Stomach smooth muscle (tissue), 2 donors: ENCODE data around the gene FMN2.

Experiments
- H3K27ac ChIP-seq: one replicate; pipeline ENCODE4 v1.7.0; 2013; ENCODE audit warnings: mild to moderate bottlenecking, low read length, inconsistent platforms
- H3K27me3 ChIP-seq, 2 donors: one replicate each; pipeline ENCODE4 v1.7.0; 2013; ENCODE audit warnings: low read length in 2 of 2; ENCODE audit not compliant: insufficient read depth in 2 of 2, control insufficient read depth in 1 of 2
- H3K36me3 ChIP-seq, 2 donors: one replicate each; pipeline ENCODE4 v1.7.0; 2013; ENCODE audit warnings: low read length in 2 of 2; ENCODE audit not compliant: control insufficient read depth in 2 of 2, insufficient read depth in 2 of 2
- H3K4me1 ChIP-seq: one replicate; pipeline ENCODE4 v1.7.0; 2013; ENCODE audit warnings: low read length; ENCODE audit not compliant: control insufficient read depth, insufficient read depth
- H3K4me3 ChIP-seq, 2 donors: one replicate each; pipeline ENCODE4 v1.7.0; 2013; ENCODE audit warnings: low read length in 2 of 2
- H3K9ac ChIP-seq, 2 donors: one replicate each; pipeline ENCODE4 v1.7.0; 2013; ENCODE audit warnings: low read length in 2 of 2, mild to moderate bottlenecking in 1 of 2
- H3K9me3 ChIP-seq, 2 donors: one replicate each; pipeline ENCODE4 v1.7.0; 2013; ENCODE audit warnings: low read length in 2 of 2; ENCODE audit not compliant: control insufficient read depth in 2 of 2
- donor health status: healthy.
- donor health status: Pancreatic carcinoma.

FMN2 gene

DNA sequence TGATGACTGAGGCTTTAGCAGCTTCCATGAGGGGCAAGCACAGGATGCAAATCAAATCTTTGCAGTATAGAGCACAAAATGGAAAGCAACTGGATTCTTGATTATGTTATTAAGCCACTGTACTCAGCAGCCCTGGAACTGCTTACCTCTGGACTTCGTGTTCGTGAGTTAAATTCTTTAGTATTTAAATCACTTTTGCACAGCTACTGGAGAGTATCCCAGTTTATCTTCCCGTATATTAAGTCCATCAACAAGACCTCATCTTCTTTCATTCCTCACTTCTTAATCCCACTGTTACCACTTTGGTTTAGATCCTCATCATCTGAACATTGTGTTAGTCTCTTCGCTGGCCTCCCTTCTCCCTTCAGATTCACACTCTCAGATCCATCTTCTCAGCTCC is 411.4 kb downstream of the FMN2 start:
- Histone ChIP-seq H3K4me1 (no peaks in the 10 kb centered on the region), H3K27me3 (no peaks in the 10 kb centered on the region), H3K4me3 (no peak overlapping the region), H3K9me3 (no peaks in the 10 kb centered on the region), H3K36me3 (no peaks in the 10 kb centered on the region), H3K9ac (no peak overlapping the region), H3K27ac (no peak overlapping the region)

DNA sequence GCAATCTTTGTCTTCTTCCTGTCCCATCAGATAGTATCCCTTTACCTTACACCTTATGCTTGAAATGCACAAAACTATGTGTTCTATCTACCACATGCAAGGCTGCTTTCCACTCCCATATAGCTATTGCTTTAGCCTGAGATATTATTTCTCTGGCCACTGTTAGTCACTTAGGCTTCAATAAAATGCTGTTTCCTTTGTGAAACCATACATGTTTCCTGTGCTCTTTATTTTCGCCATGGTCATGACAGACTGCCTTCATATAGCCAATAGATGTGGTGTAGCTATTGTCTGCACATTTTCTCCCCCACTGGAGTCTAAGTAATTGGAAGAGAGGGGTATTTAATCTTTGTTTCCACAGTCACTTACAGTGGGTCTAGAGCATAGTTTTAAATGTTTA is 411.9 kb downstream of the FMN2 start:
- H3K4me3 ChIP-seq = no peak overlapping the region
- H3K9me3 ChIP-seq = no peaks in the 10 kb centered on the region
- H3K27ac ChIP-seq = no peak overlapping the region
- H3K36me3 ChIP-seq = no peaks in the 10 kb centered on the region
- H3K27me3 ChIP-seq = no peaks in the 10 kb centered on the region
- H3K4me1 ChIP-seq = no peaks in the 10 kb centered on the region
- no peak overlapping the region for H3K9ac ChIP-seq

DNA sequence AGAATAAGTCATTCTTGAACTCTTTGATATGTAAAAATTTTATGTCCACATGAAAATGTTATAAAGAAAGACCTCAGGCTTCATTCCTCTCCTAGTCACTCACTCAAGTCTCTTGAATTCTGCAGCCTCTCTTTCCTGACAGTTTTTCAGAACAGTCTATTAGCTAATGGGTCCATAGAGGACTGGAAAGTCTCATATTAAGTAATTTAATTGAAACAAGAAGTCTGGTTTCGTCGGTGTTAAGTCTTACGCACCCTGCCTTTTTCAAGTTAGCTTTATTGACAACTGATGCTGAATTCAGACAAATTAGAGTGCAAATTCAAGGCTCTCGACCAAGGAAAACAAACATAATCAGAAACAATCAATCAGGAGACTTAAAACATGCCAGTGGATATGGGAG is 414.5 kb downstream of the FMN2 start:
- Histone ChIP-seq H3K4me3 (no peak overlapping the region), H3K27me3 (no peaks in the 10 kb centered on the region), H3K9ac (no peak overlapping the region), H3K36me3 (no peaks in the 10 kb centered on the region), H3K9me3 (no peaks in the 10 kb centered on the region), H3K27ac (no peak overlapping the region), H3K4me1 (no peaks in the 10 kb centered on the region)

DNA sequence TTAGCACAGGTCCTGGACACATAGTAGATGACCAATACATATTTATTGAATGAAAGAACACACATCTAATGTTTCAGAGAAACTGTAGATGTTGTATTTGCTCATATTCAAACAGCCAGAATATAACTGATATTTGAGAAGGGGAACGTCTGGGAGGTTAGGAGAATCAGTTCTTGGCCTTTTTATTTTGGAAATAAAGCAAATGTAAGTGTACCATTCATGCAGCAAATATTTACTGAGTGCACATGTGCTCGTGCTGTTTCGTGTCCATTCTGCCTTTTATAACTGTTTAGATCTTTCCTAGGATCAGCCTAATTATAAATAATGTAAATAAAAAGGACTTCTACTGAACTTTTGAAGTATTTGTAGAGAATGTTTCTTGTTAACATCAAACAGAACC is 416.5 kb downstream of the FMN2 start:
- no peak overlapping the region for H3K9ac ChIP-seq
- H3K4me3 ChIP-seq = no peak overlapping the region
- no peaks in the 10 kb centered on the region for H3K27me3 ChIP-seq
- H3K36me3 ChIP-seq = no peaks in the 10 kb centered on the region
- no peak overlapping the region for H3K27ac ChIP-seq
- H3K4me1 ChIP-seq = no peaks in the 10 kb centered on the region
- H3K9me3 ChIP-seq = no peaks in the 10 kb centered on the region

DNA sequence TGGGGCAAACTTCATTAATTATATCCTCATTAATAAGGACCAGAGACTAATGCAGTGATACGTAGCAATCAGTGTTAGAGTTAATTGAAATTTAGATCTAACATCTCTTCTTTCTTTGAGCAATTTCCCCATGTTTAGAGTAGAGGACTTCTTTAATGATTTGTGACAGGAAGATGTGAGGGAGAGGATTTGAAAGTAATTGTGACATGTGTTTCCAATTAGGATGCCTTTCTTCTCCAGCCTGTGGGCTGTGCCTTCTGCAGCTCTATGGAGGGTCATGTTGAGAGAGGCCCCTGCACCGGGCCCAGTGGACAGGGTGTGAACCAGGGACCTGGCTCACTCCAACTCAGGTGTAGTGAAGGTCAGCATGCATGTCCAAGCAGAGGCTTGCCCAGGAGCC is 417.3 kb downstream of the FMN2 start:
- H3K27ac ChIP-seq = no peak overlapping the region
- H3K9ac ChIP-seq = no peak overlapping the region
- H3K4me1 ChIP-seq = no peaks in the 10 kb centered on the region
- no peaks in the 10 kb centered on the region for H3K9me3 ChIP-seq
- no peaks in the 10 kb centered on the region for H3K36me3 ChIP-seq
- H3K27me3 ChIP-seq = no peaks in the 10 kb centered on the region
- H3K4me3 ChIP-seq = no peak overlapping the region

DNA sequence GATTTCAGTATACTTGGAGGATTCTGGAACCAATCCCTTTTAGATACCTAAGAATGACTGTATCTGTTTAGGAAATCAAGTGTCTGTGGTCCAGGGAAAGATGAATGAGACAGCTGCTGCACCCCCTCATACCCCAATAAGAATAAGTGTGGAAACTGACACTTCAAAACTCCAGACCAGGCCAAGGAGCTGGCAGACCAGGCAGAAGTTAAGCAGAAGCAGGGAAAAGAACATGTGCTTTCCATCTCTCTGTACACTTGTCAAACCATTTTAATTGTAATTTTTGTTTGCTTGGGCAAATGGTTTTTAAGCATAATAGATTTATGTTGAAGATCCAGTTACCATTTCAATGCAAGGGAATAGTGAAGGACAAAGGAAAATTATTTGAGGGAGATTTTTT is 420.1 kb downstream of the FMN2 start:
- no peaks in the 10 kb centered on the region for H3K27me3 ChIP-seq
- no peaks in the 10 kb centered on the region for H3K36me3 ChIP-seq
- H3K9ac ChIP-seq = no peak overlapping the region
- H3K4me3 ChIP-seq = no peak overlapping the region
- no peaks in the 10 kb centered on the region for H3K9me3 ChIP-seq
- no peaks in the 10 kb centered on the region for H3K4me1 ChIP-seq
- H3K27ac ChIP-seq = no peak overlapping the region

DNA sequence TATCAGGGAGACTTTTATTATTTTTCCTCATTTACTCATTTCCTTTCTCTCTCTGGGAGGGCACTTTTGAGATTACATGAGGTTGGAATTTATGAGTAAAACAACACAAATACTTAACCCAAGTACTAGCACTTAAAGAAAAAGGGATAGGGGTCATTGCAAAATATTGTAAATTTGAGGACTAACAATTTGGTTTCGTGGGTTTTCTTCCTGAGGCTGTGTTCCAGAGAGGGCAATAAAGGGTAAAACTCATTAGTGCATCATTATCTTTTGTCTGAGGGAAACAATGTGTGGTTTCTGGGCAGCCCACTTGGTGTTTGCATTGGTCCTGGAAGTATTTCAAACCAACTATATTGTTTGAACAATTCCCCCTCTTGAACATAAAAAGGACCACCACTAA is 423.8 kb downstream of the FMN2 start:
- Histone ChIP-seq H3K4me3 (no peak overlapping the region), H3K27me3 (no peaks in the 10 kb centered on the region), H3K4me1 (no peaks in the 10 kb centered on the region), H3K9ac (no peak overlapping the region), H3K9me3 (no peaks in the 10 kb centered on the region), H3K36me3 (no peaks in the 10 kb centered on the region), H3K27ac (no peak overlapping the region)

DNA sequence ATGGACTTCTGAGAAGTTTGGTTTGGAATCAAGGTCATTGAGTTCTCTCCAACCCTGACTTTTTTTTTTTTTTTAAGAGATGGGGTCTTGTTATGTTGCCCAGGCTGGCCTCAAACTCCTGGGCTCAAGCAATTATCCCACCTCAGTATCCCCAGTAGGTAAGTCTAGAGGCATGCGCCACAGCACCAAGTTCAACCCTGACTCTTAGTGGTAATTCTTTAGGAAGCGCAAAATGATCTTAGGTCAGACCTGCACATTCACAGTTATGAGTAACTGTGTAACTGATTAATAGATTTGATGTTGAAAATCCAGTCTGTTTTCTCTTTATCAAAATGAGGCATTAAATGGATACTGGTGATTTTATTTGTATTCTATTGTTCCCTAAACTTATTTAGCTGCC is 424.4 kb downstream of the FMN2 start:
- Histone ChIP-seq H3K27me3 (no peaks in the 10 kb centered on the region), H3K27ac (no peak overlapping the region), H3K9me3 (no peaks in the 10 kb centered on the region), H3K9ac (no peak overlapping the region), H3K36me3 (no peaks in the 10 kb centered on the region), H3K4me1 (no peaks in the 10 kb centered on the region), H3K4me3 (no peak overlapping the region)

DNA sequence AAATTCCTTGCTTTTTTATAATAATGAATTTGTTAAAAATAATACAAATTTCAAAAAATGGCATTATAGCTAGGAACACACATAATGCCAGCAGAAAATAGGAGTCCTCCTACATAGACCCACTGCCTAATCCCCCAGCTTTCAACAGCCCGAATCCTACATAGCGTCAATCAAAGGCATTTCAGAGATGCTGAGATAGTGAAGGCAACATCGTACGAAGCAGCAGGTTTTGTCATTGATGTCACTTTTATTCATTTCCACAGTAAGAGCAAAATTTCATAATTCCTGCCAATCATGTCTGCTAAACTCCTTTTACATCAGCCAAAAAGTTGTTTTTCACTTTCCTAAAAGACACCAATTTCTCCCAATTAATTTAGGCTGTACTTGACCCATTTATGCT is 426.2 kb downstream of the FMN2 start:
- no peak overlapping the region for H3K9ac ChIP-seq
- no peaks in the 10 kb centered on the region for H3K27me3 ChIP-seq
- no peak overlapping the region for H3K4me3 ChIP-seq
- no peaks in the 10 kb centered on the region for H3K36me3 ChIP-seq
- H3K27ac ChIP-seq = no peak overlapping the region
- H3K9me3 ChIP-seq = no peaks in the 10 kb centered on the region
- no peaks in the 10 kb centered on the region for H3K4me1 ChIP-seq

DNA sequence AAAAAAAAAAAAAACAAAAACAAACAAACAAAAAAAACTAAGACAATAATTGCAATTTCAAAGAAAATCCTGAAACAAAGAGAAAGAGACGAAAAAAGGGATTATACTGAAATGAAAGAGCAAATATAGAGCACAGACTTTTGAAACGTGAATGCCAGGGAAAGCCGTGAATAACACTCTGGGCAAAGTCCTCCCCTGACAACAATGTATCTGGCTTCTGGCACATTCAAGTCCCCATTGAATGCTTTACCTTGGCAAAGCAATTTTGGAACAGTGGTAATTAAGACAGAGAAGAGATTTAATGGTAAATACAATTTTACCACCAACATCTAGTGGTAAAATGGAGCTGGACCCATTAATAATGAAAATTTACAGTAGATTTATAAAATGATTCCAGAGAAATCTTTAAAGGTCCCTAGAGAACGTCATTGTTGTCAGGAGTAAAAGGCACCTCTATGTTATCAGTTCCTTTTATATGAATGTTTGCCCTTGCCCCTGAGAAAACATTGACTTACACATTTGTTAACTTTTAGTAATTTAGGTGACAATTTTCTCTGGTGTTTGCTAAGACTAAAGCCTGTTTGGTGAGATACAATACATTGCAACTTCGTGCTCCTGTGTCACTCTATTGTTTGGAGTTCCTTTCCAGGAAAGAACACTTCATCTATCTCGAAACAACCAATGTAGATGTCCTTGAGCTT is 430.6 kb downstream of the FMN2 start:
- Histone ChIP-seq H3K4me1 (no peaks in the 10 kb centered on the region), H3K9ac (no peak overlapping the region), H3K36me3 (no peaks in the 10 kb centered on the region), H3K4me3 (no peak overlapping the region), H3K27me3 (no peaks in the 10 kb centered on the region), H3K9me3 (no peaks in the 10 kb centered on the region), H3K27ac (no peak overlapping the region)

DNA sequence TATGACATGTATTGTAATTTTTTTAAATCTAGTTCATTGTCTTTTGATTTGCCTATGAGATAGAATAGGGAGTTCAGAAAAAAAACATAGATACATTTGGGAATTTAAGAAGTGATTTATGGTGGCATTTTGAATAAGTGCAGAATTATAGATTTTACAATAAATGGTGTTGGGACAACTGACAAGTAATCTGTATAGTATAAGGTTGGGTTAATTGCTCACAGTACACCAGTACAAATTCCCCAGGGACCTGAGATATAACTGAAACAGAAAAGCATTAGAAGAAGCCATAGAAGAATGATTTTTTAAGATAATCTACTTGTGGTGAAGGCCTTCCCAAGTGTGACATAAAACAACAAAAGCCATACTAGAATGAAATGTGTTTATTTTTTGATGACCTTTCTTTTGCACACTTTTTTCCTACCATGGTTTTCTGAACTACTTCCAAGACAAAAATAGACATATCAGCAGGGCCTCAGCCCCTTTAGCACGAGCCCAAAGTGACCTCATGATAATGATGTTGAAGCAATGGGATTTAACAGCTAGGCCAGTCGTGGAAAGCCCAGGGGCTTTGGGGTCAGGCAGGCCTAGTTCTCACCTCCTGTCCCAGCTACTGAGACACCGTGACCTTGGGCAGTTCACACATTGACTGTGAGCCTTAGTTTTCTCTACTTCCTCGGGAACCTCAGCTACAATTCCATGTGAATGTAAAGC is 432.8 kb downstream of the FMN2 start:
- no peaks in the 10 kb centered on the region for H3K4me1 ChIP-seq
- H3K36me3 ChIP-seq = no peaks in the 10 kb centered on the region
- H3K27ac ChIP-seq = no peak overlapping the region
- no peaks in the 10 kb centered on the region for H3K9me3 ChIP-seq
- H3K4me3 ChIP-seq = no peak overlapping the region
- no peak overlapping the region for H3K9ac ChIP-seq
- no peaks in the 10 kb centered on the region for H3K27me3 ChIP-seq
